Endometrial microvascular endothelial cells (primary cell): ENCODE data around the gene SPAG6. TPM values are rescaled to one million over a fixed set of nuclear protein-coding genes. Genes with fewer than 3 reads are reported as not detected.

Source experiments
- in situ Hi-C: cut with HindIII; loops from 2 replicates; pipeline ENCODE4 v1.10.0; 2017; ENCODE audit warnings: low sequenced_read_pairs, low pct_unique_long_range_greater_than_20kb; ENCODE audit errors: inconsistent ontology term
- total RNA-seq: library from RNA; depleted of rRNA; stranded (reverse); fragments of >200 nt; gene quantifications from one replicate; pipeline ENCODE4 v1.2.3, GENCODE V29; 2015; ENCODE audit errors: inconsistent ontology term

The SPAG6 gene
- total RNA-seq, 1 donor from 2014 or later, result not detected

DNA sequence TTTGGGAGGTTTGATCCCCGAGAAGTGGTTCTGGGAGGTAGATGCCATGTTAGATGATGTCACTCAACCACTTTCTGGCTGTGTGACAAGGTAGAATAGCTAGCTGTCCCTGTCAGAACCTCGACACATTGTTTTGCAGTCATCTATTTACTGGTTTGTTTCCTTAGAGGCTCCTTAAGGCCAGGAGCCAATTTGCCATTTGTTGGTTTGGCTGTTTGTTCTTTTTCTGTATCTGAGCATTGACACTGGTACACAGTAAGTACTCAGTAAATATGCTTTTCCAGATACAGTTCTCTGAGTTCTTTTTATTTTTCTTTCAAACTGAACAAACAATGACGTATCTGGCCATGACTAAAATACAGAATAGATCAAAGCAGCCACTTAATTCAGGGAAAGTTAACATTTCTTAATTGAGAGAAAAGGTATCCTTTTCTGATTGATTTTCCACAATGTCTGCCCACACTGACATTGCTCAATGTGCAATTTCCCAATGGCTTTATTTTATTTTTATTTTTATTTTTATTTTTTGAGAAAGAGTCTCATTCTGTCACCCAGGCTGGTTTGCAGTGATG lies 121.6 kb downstream of the SPAG6 start:
- in situ Hi-C loops, result no loop called here

Other genes with a start within 250 kb of the SPAG6 start
- not detected for gene EBLN1, start 127.5 kb upstream of the SPAG6 start, total RNA-seq
- gene COMMD3, start 29.1 kb upstream of the SPAG6 start, total RNA-seq, result 93.8 TPM
- gene BMI1, start 24.4 kb upstream of the SPAG6 start, total RNA-seq, result 24.3 TPM